Measurements from ENCODE around the gene TEX10. TPM values are rescaled to one million over a fixed set of nuclear protein-coding genes. Genes with fewer than 3 reads are reported as not detected.
"Not testable (repeated sequence)": the region's sequence is repeated elsewhere in the genome, so short reads cannot be mapped to it uniquely, and the experiment has no call there.

Gene TEX10
- total RNA-seq = 21.6 TPM
- 10 to 100 TPM; 21.5 to 26.3 (median 22.6) TPM for polyA plus RNA-seq (ENCODE audit: insufficient read depth in 1 of 8, insufficient read length in 8 of 8, low replicate concordance in 1 of 8)
- long read RNA-seq, donor 1, full-length matches to known transcripts = 4 of 4 reads
- long read RNA-seq, donor 1, partial matches to known transcripts = 0 of 4 reads
- long read RNA-seq, donor 1, other reads (novel, unspliced or antisense) = 0 of 4 reads
- long read RNA-seq, donor 2 = 0 reads
- long read RNA-seq, donor 3, full-length matches to known transcripts = 6 of 6 reads
- long read RNA-seq, donor 3, partial matches to known transcripts = 0 of 6 reads
- long read RNA-seq, donor 3, other reads (novel, unspliced or antisense) = 0 of 6 reads
- long read RNA-seq, donor 4, partial matches to known transcripts = 0 of 1 reads
- long read RNA-seq, donor 4, other reads (novel, unspliced or antisense) = 0 of 1 reads
- long read RNA-seq, donor 5, full-length matches to known transcripts = 7 of 30 reads
- long read RNA-seq, donor 5, partial matches to known transcripts = 23 of 30 reads
- long read RNA-seq, donor 5, other reads (novel, unspliced or antisense) = 0 of 30 reads
- long read RNA-seq, donor 6, full-length matches to known transcripts = 11 of 16 reads
- long read RNA-seq, donor 6, partial matches to known transcripts = 5 of 16 reads
- long read RNA-seq, donor 6, other reads (novel, unspliced or antisense) = 0 of 16 reads
- long read RNA-seq, donor 7, full-length matches to known transcripts = 9 of 14 reads
- long read RNA-seq, donor 7, partial matches to known transcripts = 5 of 14 reads
- long read RNA-seq, donor 7, other reads (novel, unspliced or antisense) = 0 of 14 reads
- long read RNA-seq, donor 8, full-length matches to known transcripts = 5 of 5 reads
- long read RNA-seq, donor 8, partial matches to known transcripts = 0 of 5 reads
- long read RNA-seq, donor 8, other reads (novel, unspliced or antisense) = 0 of 5 reads
- long read RNA-seq, donor 9, full-length matches to known transcripts = 4 of 4 reads
- long read RNA-seq, donor 9, partial matches to known transcripts = 0 of 4 reads
- long read RNA-seq, donor 9, other reads (novel, unspliced or antisense) = 0 of 4 reads
- long read RNA-seq, donor 10, full-length matches to known transcripts = 8 of 8 reads
- long read RNA-seq, donor 10, partial matches to known transcripts = 0 of 8 reads
- long read RNA-seq, donor 10, other reads (novel, unspliced or antisense) = 0 of 8 reads
- long read RNA-seq, donor 11, full-length matches to known transcripts = 4 of 10 reads
- long read RNA-seq, donor 11, partial matches to known transcripts = 6 of 10 reads
- long read RNA-seq, donor 11, other reads (novel, unspliced or antisense) = 0 of 10 reads

- H3K4me1 ChIP-seq (ENCODE audit: control insufficient read depth, insufficient read depth, low read length) = peaks cover 2% of the 10 kb centered on the region
- peak within 1 kb of the TSS; percentile 87 for H3K4me3 ChIP-seq (ENCODE audit: low read length)
- DNase-seq = peak; percentile 96
- H3K27ac ChIP-seq (ENCODE audit: low read length) = peak within 1 kb of the TSS; percentile 89
- H3K9me3 ChIP-seq (replicated peaks; ENCODE audit: control insufficient read depth, low read depth, low read length) = no peaks in the 10 kb centered on the region
- no peaks in the 10 kb centered on the region for H3K27me3 ChIP-seq (ENCODE audit: control insufficient read depth, insufficient read depth, low read length)
- H3K36me3 ChIP-seq (ENCODE audit: control insufficient read depth, insufficient read depth, low read length) = peaks cover 3% of the 10 kb centered on the region
- under 1% methylated on average over 39 of the region's 53 CpGs for WGBS (ENCODE audit: insufficient coverage)
Measured at GRCh38 chr9:100352727-100353505, at the start of gene TEX10. TSS of gene TEX10 (minus strand) at chr9:100352942. CDS start at chr9:100349363, 3,579 bp downstream.

- Histone ChIP-seq H3K4me1 (ENCODE audit: control insufficient read depth, insufficient read depth, low read length) (no peaks in the 10 kb centered on the region), H3K4me3 (ENCODE audit: low read length) (no peak overlapping the region), H3K27me3 (ENCODE audit: control insufficient read depth, insufficient read depth, low read length) (no peaks in the 10 kb centered on the region), H3K9me3 (replicated peaks; ENCODE audit: control insufficient read depth, low read depth, low read length) (no peaks in the 10 kb centered on the region), H3K36me3 (ENCODE audit: control insufficient read depth, insufficient read depth, low read length) (no peaks in the 10 kb centered on the region), H3K27ac (ENCODE audit: low read length) (no peak overlapping the region)
- DNase-seq = no peak
- WGBS (ENCODE audit: insufficient coverage) = 86% methylated on average over 1 of the region's 1 CpG
Measured at GRCh38 chr9:100401042-100401441, 48.3 kb upstream of the TEX10 start.

DNA sequence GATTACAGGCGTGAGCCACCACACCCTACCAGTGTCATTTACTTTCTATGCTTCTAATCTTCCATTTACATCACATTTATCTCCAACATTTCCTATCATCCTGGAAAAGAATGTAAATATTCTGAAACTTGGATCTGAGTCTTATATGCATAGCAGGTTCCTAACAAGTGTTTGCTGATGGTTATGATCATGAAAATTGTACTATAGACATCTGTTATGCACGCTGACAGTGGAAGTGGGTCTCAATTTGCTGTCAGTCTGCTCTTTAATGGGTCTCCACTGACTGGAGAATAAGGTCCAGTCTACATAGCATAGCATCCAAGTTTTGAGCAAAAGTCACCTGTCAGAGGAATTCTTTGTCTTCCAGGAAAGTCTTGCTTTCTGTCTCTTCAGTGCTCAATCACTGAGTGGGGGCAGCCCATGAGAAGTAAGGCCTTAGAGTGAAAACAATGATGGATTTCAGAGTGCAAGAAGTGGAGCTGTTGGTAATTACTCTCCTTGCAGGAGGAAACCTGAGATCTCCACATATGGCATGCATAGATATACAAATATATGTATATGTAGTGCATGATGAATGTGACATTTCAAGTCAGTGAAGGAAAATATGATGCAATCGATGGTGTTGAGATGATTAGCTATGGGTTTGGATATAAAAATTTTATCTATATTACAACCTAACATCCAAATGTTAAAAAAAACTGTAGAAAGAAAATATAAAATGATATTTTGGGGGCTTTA, 45.0 kb upstream of the TEX10 start:
- H3K27ac ChIP-seq (ENCODE audit: low read length) = no peak overlapping the region
- H3K27me3 ChIP-seq (ENCODE audit: control insufficient read depth, insufficient read depth, low read length) = no peaks in the 10 kb centered on the region
- no peak overlapping the region for H3K4me3 ChIP-seq (ENCODE audit: low read length)
- no peaks in the 10 kb centered on the region for H3K9me3 ChIP-seq (replicated peaks; ENCODE audit: control insufficient read depth, low read depth, low read length)
- no peaks in the 10 kb centered on the region for H3K4me1 ChIP-seq (ENCODE audit: control insufficient read depth, insufficient read depth, low read length)
- no peak for DNase-seq
- WGBS (ENCODE audit: insufficient coverage) = no CpG with 5 or more reads among the region's 3 CpGs
- no peaks in the 10 kb centered on the region for H3K36me3 ChIP-seq (ENCODE audit: control insufficient read depth, insufficient read depth, low read length)

GRCh38 chr9:100396769-100397168, 44.0 kb upstream of the TEX10 start:
- no peak overlapping the region for H3K4me3 ChIP-seq (ENCODE audit: low read length)
- no peaks in the 10 kb centered on the region for H3K27me3 ChIP-seq (ENCODE audit: control insufficient read depth, insufficient read depth, low read length)
- H3K36me3 ChIP-seq (ENCODE audit: control insufficient read depth, insufficient read depth, low read length) = no peaks in the 10 kb centered on the region
- H3K27ac ChIP-seq (ENCODE audit: low read length) = no peak overlapping the region
- no peaks in the 10 kb centered on the region for H3K9me3 ChIP-seq (replicated peaks; ENCODE audit: control insufficient read depth, low read depth, low read length)
- no CpG with 5 or more reads among the region's 9 CpGs for WGBS (ENCODE audit: insufficient coverage)
- DNase-seq = no peak
- H3K4me1 ChIP-seq (ENCODE audit: control insufficient read depth, insufficient read depth, low read length) = no peaks in the 10 kb centered on the region

DNA sequence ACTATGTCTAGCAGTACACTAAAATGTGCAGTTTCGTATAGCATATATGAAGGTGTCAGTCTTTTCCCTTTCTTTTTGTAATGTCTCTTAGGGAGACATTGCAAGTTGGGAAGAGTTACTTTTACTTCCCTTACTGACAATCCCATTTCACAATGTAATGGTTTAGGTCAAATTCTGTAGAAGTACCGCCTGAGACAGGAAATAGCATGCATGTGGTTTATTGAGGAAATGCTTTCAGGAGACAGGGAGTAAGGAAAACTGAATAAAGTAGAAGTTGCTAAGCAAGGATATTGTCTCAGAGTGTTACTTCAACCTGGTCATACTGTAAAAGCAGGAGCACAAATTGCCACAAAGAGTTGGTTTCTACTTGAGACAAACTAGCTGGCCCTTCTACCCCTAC, 42.1 kb upstream of the TEX10 start:
- WGBS (ENCODE audit: insufficient coverage) = no CpG with 5 or more reads among the region's 2 CpGs
- no peaks in the 10 kb centered on the region for H3K9me3 ChIP-seq (replicated peaks; ENCODE audit: control insufficient read depth, low read depth, low read length)
- no peaks in the 10 kb centered on the region for H3K27me3 ChIP-seq (ENCODE audit: control insufficient read depth, insufficient read depth, low read length)
- no peak overlapping the region for H3K4me3 ChIP-seq (ENCODE audit: low read length)
- DNase-seq = peak; percentile 17
- H3K36me3 ChIP-seq (ENCODE audit: control insufficient read depth, insufficient read depth, low read length) = no peaks in the 10 kb centered on the region
- H3K4me1 ChIP-seq (ENCODE audit: control insufficient read depth, insufficient read depth, low read length) = no peaks in the 10 kb centered on the region
- H3K27ac ChIP-seq (ENCODE audit: low read length) = no peak overlapping the region

DNA sequence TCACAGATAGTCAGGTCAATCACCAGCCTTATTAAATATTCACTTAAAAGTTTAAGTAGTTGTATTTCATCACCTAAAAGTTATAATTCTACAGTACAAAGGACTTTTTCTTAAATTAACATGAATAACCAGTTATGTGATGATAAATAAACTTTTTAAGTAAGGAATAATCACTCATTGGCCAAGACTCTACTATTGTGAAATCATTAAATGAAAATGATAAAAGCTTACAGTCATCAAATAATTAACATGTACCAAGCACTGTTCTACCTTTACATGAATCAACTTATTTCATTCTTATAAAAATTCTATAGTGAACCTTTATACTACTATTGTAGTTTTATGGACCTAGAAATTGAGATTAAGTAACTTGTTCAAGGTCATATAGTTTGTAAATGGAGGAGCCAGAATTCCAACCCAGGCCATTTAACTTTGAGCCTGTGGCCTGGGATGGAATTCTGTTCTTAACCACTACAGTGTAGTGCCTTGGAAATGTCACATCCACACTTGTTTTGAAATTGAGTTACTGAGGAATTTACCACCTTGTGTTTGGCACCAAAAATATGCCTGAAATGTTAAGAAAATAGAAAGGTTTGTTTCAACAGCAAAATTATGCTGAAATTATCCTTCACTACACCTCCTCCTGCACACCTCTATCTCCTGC, 41.4 kb upstream of the TEX10 start:
- no peak overlapping the region for H3K4me3 ChIP-seq (ENCODE audit: low read length)
- no peaks in the 10 kb centered on the region for H3K36me3 ChIP-seq (ENCODE audit: control insufficient read depth, insufficient read depth, low read length)
- no peaks in the 10 kb centered on the region for H3K9me3 ChIP-seq (replicated peaks; ENCODE audit: control insufficient read depth, low read depth, low read length)
- no peak overlapping the region for H3K27ac ChIP-seq (ENCODE audit: low read length)
- no peak for DNase-seq
- no peaks in the 10 kb centered on the region for H3K27me3 ChIP-seq (ENCODE audit: control insufficient read depth, insufficient read depth, low read length)
- H3K4me1 ChIP-seq (ENCODE audit: control insufficient read depth, insufficient read depth, low read length) = no peaks in the 10 kb centered on the region

GRCh38 chr9:100392989-100393388, 40.2 kb upstream of the TEX10 start:
- not testable (repeated sequence) for DNase-seq; H3K27me3 ChIP-seq (ENCODE audit: control insufficient read depth, insufficient read depth, low read length); H3K36me3 ChIP-seq (ENCODE audit: control insufficient read depth, insufficient read depth, low read length); H3K27ac ChIP-seq (ENCODE audit: low read length); H3K4me3 ChIP-seq (ENCODE audit: low read length); H3K4me1 ChIP-seq (ENCODE audit: control insufficient read depth, insufficient read depth, low read length); H3K9me3 ChIP-seq (replicated peaks; ENCODE audit: control insufficient read depth, low read depth, low read length)
- 97% methylated on average over 13 of the region's 21 CpGs for WGBS (ENCODE audit: insufficient coverage)

DNA sequence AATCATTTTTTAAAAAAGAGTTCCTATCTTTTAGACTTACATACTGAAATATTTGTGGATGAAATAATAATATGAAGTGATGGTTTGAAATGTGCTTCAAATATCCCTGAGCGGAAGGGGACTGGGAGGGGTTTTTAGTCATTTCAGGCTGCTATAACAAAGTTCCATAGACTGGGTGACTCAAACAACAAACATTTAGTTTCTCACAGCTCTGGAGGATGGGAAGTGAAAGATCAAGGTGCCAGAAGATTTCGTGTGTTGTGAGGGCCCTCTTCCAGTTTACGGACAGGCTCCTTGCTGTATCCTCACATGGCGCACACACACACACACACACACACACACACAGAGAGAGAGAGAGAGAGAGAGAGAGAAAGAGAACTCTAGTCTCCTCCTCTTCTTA, 27.1 kb upstream of the TEX10 start:
- no peaks in the 10 kb centered on the region for H3K27me3 ChIP-seq (ENCODE audit: control insufficient read depth, insufficient read depth, low read length)
- no peaks in the 10 kb centered on the region for H3K36me3 ChIP-seq (ENCODE audit: control insufficient read depth, insufficient read depth, low read length)
- H3K4me3 ChIP-seq (ENCODE audit: low read length) = no peak overlapping the region
- no peaks in the 10 kb centered on the region for H3K4me1 ChIP-seq (ENCODE audit: control insufficient read depth, insufficient read depth, low read length)
- no peaks in the 10 kb centered on the region for H3K9me3 ChIP-seq (replicated peaks; ENCODE audit: control insufficient read depth, low read depth, low read length)
- no peak overlapping the region for H3K27ac ChIP-seq (ENCODE audit: low read length)
- peak; percentile 4 for DNase-seq
- no CpG with 5 or more reads among the region's 4 CpGs for WGBS (ENCODE audit: insufficient coverage)

All from muscle of leg (tissue), 16 donors.